SK-N-SH treated with all-trans-retinoic acid at 6 μM for 48 hours (cell line): ENCODE results near the gene TLE2.

ENCODE experiments used
- ATAC-seq: fragments of 200-7000 bp; cut with Tn5 transposase; 3 replicates; pipeline ENCODE4 v1.9.1; 2020; ENCODE audit warnings: mild to moderate bottlenecking, moderate library complexity
- ARNTL ChIP-seq: fragments of 450-650 bp; formaldehyde crosslinking; IDR thresholded peaks from 2 replicates; pipeline ENCODE4 v1.5.0; 2020; ENCODE audit warnings: low read depth, mild to moderate bottlenecking, moderate library complexity, borderline replicate concordance
- BACH2 ChIP-seq: fragments of 250-450 bp; sonication (Bioruptor Pico); IDR thresholded peaks from 2 replicates; pipeline ENCODE4 v1.9.0; 2021; ENCODE audit warnings: mild to moderate bottlenecking, borderline replicate concordance
- CSDC2 ChIP-seq: fragments of 250-450 bp; sonication (Bioruptor Pico); IDR thresholded peaks from 2 replicates; pipeline ENCODE4 v1.5.0; 2020; ENCODE audit warnings: mild to moderate bottlenecking, moderate library complexity
- CSRNP3 ChIP-seq: fragments of 250-450 bp; sonication (Bioruptor Pico); IDR thresholded peaks from 2 replicates; pipeline ENCODE4 v1.5.1; 2021; ENCODE audit warnings: mild to moderate bottlenecking, moderate library complexity
- ESRRG ChIP-seq: fragments of 250-450 bp; sonication (Bioruptor Pico); IDR thresholded peaks from 2 replicates; pipeline ENCODE4 v1.6.1; 2021; ENCODE audit warnings: mild to moderate bottlenecking
- GLIS3 ChIP-seq: fragments of 250-450 bp; sonication (Bioruptor Pico); IDR thresholded peaks from 2 replicates; pipeline ENCODE4 v1.5.0; 2020; ENCODE audit warnings: mild to moderate bottlenecking, moderate library complexity
- ISL1 ChIP-seq: fragments of 250-450 bp; sonication (Bioruptor Pico); IDR thresholded peaks from 2 replicates; pipeline ENCODE4 v2.1.2; 2022; ENCODE audit warnings: mild to moderate bottlenecking, moderate library complexity
- OSR1 ChIP-seq: fragments of 250-450 bp; sonication (Bioruptor Pico); IDR thresholded peaks from 2 replicates; pipeline ENCODE4 v1.8.0; 2022; ENCODE audit warnings: moderate library complexity, mild to moderate bottlenecking, inconsistent platforms
- POU6F1 ChIP-seq: fragments of 250-450 bp; sonication (Bioruptor Pico); IDR thresholded peaks from 2 replicates; pipeline ENCODE4 v1.8.0; 2021; ENCODE audit warnings: low read depth, mild to moderate bottlenecking, moderate library complexity, borderline replicate concordance
- PPARA ChIP-seq: fragments of 250-450 bp; sonication (Bioruptor Pico); IDR thresholded peaks from 2 replicates; pipeline ENCODE4 v1.5.0; 2020; ENCODE audit warnings: mild to moderate bottlenecking, borderline replicate concordance
- RARB ChIP-seq: fragments of 250-450 bp; sonication (Bioruptor Pico); IDR thresholded peaks from 2 replicates; pipeline ENCODE4 v1.8.0; 2021; ENCODE audit warnings: mild to moderate bottlenecking, moderate library complexity
- SNAI2 ChIP-seq: fragments of 250-450 bp; sonication (Bioruptor Pico); IDR thresholded peaks from 2 replicates; pipeline ENCODE4 v1.5.0; 2020; ENCODE audit warnings: mild to moderate bottlenecking, moderate library complexity
- TCF4 ChIP-seq: fragments of 250-450 bp; sonication (Bioruptor Pico); IDR thresholded peaks from 2 replicates; pipeline ENCODE4 v1.8.0; 2021; ENCODE audit warnings: mild to moderate bottlenecking, moderate library complexity, borderline replicate concordance
- TOX ChIP-seq: fragments of 250-450 bp; sonication (Bioruptor Pico); IDR thresholded peaks from 2 replicates; pipeline ENCODE4 v1.8.0; 2021; ENCODE audit warnings: mild to moderate bottlenecking, moderate library complexity, borderline replicate concordance
- TSHZ2 ChIP-seq: fragments of 250-450 bp; sonication (Bioruptor Pico); IDR thresholded peaks from 2 replicates; pipeline ENCODE4 v1.5.0; 2020; ENCODE audit warnings: mild to moderate bottlenecking, moderate library complexity
- ZC3H10 ChIP-seq: fragments of 250-450 bp; sonication (Bioruptor Pico); IDR thresholded peaks from 2 replicates; pipeline ENCODE4 v1.5.1; 2021; ENCODE audit warnings: mild to moderate bottlenecking, moderate library complexity
- ZFP3 ChIP-seq: fragments of 250-450 bp; sonication (Bioruptor Pico); IDR thresholded peaks from 2 replicates; pipeline ENCODE4 v1.5.0; 2020; ENCODE audit warnings: mild to moderate bottlenecking, moderate library complexity
- ZNF70 ChIP-seq: fragments of 450-650 bp; formaldehyde crosslinking; IDR thresholded peaks from 2 replicates; pipeline ENCODE4 v1.5.0; 2020; ENCODE audit warnings: mild to moderate bottlenecking, moderate library complexity
- ZNF8 ChIP-seq: fragments of 450-650 bp; formaldehyde crosslinking; IDR thresholded peaks from 2 replicates; pipeline ENCODE4 v1.5.0; 2020; ENCODE audit warnings: mild to moderate bottlenecking, moderate library complexity
- TF ChIP-seq, protein P1 (sequence below): fragments of 250-450 bp; sonication (Bioruptor Pico); IDR thresholded peaks from 2 replicates; pipeline ENCODE4 v1.5.1; 2020; ENCODE audit warnings: low read depth, mild to moderate bottlenecking, moderate library complexity
- TF ChIP-seq, protein P2 (sequence below): fragments of 250-450 bp; sonication (Bioruptor Pico); IDR thresholded peaks from 2 replicates; pipeline ENCODE4 v1.8.0; 2020; ENCODE audit warnings: mild to moderate bottlenecking, moderate library complexity, borderline replicate concordance

TLE2 gene

DNA sequence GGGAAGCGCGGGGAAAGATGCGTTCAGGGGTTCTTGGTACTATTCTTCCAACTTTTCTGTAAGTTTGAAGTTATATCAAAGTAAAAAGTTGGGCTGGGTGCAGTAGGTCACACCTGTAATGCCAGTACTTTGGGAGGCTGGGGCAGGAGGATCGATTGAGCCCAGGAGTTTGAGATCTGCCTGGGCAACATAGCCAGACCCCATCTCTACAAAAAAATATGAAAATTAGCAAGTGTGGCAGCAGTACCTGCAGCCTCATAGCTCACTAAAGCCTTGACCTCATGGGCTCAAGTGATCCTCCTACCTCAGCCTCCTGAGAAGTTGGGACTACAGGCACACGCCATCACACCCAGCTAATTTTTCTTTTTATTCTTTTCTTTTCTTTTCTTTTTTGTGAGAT, 71.9 kb downstream of the TLE2 start (continued):
- TF ChIP-seq TSHZ2 (CRISPR knock-in tag): no peak
- no peak for TF ChIP-seq TCF4 (CRISPR knock-in tag)
- no peak for TF ChIP-seq ZFP3
- no peak for TF ChIP-seq OSR1

DNA sequence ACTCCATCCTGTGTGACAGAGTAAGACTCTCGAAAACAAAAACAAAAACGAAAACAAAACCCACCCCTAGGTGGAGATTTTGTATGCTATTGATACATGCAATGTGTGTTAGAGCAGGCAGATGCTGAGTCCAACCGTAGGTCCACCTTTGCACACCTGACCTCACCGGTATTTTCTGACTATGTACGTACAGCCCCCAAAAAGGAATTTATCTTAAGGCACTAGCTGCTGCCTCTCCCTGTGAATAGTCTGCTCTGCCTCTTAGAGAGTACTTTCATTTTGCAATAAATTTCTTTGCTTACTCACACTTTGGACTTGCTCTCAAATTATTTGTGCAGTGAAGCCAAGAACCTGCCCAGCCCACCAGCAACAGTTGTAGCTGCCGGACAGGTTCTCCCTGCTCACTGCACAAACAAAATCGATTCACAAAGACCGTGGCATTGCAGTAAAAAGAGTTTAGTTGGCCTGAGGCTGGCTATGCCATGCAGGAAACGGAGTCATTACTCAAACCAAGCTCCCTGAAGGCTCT, 76.1 kb downstream of the TLE2 start:
- ATAC-seq: no peak
- no peak for TF ChIP-seq CSDC2
- TF ChIP-seq, protein P1, sequence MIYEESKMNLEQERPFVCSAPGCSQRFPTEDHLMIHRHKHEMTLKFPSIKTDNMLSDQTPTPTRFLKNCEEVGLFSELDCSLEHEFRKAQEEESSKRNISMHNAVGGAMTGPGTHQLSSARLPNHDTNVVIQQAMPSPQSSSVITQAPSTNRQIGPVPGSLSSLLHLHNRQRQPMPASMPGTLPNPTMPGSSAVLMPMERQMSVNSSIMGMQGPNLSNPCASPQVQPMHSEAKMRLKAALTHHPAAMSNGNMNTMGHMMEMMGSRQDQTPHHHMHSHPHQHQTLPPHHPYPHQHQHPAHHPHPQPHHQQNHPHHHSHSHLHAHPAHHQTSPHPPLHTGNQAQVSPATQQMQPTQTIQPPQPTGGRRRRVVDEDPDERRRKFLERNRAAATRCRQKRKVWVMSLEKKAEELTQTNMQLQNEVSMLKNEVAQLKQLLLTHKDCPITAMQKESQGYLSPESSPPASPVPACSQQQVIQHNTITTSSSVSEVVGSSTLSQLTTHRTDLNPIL (CRISPR knock-in tag): no peak
- TF ChIP-seq ARNTL (CRISPR knock-in tag): no peak

DNA sequence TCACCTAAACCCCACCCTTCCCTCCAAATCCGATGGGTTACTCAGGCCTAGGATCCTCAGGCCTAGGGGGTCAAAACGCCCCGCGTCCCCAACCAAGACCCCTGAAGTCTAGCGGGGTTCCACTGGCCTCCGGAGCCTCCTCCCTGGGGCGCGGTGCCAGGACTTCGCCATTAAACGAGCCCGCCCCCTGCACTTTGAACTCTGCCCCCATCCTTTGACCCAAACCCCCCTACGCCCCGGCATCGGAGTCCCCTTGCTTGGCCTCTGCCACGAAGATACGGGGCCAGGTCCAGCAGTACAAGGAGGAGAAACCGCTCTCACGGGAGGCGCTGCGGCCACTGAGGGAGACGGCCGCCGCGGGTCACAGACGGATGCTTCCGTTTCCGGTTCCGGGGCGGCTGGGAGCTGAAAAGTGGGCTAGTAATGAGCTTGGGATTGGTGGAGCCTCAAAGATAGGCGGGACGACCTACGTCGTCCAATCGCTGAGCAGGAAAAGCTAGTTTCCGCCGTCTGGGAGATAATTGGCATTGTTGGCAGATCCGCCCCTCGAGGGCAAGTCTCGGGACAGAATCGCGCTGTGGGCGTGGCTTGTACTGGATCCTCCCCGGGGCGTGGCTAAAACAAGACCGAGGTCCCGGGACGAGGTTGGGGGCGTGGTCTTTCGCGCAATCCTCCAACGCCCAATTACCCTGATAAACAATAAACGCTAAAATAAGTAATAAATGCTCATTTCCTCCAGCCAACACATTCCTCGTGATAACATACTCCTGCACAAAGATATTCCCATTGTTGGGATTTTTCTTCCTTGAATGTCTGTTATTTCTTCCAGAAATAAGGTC, 78.6 kb downstream of the TLE2 start:
- peak; percentile 98 for ATAC-seq
- TF ChIP-seq PPARA (CRISPR knock-in tag) (no peak), ZC3H10 (no peak), ZFP3 (no peak), ARNTL (CRISPR knock-in tag) (no peak), GLIS3 (CRISPR knock-in tag) (no peak), ISL1 (CRISPR knock-in tag) (no peak), CSDC2 (no peak), CSRNP3 (CRISPR knock-in tag) (0 out of 2 replicates have a peak, but pooled peaks have one; percentile 26), TOX (CRISPR knock-in tag) (no peak), POU6F1 (no peak), RARB (CRISPR knock-in tag) (no peak), BACH2 (CRISPR knock-in tag) (no peak), ZNF70 (CRISPR knock-in tag) (0 out of 2 replicates have a peak, but pooled peaks have one; percentile 11), ESRRG (CRISPR knock-in tag) (no peak), TSHZ2 (CRISPR knock-in tag) (no peak), ZNF8 (no peak), SNAI2 (CRISPR knock-in tag) (no peak)
- TF ChIP-seq, protein P2, sequence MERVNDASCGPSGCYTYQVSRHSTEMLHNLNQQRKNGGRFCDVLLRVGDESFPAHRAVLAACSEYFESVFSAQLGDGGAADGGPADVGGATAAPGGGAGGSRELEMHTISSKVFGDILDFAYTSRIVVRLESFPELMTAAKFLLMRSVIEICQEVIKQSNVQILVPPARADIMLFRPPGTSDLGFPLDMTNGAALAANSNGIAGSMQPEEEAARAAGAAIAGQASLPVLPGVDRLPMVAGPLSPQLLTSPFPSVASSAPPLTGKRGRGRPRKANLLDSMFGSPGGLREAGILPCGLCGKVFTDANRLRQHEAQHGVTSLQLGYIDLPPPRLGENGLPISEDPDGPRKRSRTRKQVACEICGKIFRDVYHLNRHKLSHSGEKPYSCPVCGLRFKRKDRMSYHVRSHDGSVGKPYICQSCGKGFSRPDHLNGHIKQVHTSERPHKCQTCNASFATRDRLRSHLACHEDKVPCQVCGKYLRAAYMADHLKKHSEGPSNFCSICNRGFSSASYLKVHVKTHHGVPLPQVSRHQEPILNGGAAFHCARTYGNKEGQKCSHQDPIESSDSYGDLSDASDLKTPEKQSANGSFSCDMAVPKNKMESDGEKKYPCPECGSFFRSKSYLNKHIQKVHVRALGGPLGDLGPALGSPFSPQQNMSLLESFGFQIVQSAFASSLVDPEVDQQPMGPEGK (CRISPR knock-in tag): no peak
